Activated naive CD4-positive, alpha-beta T cell treated with anti-CD3 and anti-CD28 coated beads, Interleukin-2, amount 50 U/mL, for 16 hours (primary cell): ENCODE data around the gene TREM1.
A peak's percentile ranks its signal among the peaks of the same experiment; 100 is the strongest.

Experiments used
- DNase-seq: peaks from one replicate; pipeline ENCODE4 v3.0.0-alpha.2; 2020

Gene TREM1

GRCh38 chr6:41294214-41294872 is 7.9 kb upstream of the TREM1 start:
- no peak for DNase-seq

DNA sequence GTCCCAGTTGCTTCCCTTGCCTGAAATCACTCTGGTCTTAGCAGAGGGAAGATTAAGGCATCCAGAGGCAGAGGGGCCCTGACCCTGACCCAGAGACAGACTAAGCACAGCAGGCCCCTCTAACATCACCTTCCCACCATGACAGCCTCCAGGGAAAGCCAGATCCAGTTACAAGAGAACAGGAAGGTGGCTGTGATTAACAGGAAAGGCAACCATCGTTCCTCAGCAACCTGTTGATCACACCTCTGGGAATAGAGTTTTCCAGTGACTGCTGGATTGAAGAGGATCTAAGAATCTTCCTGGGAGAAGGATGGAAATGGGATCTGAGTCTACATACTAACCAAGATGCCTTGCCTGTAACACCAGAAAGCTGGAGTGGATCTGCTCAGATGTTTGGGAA is 5.2 kb upstream of the TREM1 start:
- DNase-seq: no peak

- no peak for DNase-seq
These were observed 3.3 kb upstream of the TREM1 start for GRCh38 chr6:41289815-41290214.

DNA sequence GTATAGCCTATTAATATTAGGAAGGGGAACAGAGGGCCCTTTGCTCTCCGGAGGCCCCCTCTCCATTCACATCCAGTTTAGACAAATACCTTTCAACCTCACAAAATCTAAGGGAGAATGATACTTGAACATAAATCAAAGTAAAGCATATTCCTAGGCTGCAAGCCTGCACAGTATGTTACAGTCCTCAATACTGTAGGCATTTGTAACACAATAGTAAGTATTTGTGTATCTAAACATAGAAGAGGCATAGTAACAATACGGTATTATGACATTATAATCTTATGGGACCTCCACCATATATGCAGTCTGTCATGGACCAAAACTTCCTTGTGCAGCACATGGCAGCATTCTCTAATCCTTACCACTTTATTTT is 2.3 kb upstream of the TREM1 start:
- DNase-seq: no peak

DNA sequence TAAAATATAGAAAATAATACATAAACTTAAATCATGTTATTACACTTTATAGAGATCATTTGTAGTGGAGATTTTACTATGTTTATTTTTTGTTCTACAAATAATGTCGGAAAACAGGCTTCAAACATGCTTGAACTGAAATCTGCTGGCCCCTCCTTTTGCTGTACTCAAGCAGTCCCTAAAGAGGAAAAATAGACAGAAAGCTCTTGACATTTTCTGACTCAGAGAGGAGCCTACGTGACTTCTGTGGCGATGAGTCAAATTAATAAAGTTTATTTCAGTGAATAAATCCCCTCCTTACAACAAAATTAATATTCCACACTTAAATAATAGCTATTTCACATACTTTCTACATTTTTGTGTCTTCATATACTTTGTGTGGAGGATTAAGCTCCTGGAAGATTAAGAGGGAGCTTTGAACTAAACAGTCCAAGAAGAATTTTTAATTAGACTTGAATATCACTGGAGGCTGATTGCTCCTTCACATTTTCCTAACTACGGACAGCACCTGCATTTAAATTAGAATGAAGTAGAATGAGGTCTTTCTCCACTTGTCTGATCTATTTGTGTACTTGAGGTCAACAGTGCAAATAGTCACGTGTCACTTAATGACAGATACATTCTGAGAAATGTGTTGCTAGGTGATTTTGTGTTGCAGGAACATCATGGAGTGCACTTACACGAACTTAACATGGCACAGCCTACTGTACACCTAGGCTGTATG is 1.7 kb upstream of the TREM1 start:
- DNase-seq: no peak

DNA sequence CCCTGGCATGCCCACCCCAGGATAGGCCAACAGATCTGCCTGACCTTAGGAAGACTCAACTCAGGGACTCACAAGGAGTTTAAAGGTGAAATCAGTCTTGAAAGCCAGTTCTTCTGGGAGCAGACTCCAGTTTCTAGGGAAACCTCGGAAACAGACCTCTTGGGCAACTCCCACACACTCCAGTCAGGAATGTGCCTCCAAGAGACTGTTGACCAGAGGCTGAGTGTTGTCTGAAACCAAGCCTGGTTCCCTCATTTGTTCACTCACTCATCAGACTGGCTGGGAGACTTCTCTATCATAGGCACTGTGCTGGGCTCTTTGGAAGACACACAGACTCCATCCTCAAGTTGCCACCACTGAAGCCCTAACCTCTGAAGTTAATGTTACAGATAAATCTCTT is 1.8 kb downstream of the TREM1 start:
- DNase-seq: no peak

- no peak for DNase-seq
These were observed 2.9 kb downstream of the TREM1 start for GRCh38 chr6:41283600-41283999.

GRCh38 chr6:41280381-41281057 is 6.0 kb downstream of the TREM1 start:
- DNase-seq: no peak

DNA sequence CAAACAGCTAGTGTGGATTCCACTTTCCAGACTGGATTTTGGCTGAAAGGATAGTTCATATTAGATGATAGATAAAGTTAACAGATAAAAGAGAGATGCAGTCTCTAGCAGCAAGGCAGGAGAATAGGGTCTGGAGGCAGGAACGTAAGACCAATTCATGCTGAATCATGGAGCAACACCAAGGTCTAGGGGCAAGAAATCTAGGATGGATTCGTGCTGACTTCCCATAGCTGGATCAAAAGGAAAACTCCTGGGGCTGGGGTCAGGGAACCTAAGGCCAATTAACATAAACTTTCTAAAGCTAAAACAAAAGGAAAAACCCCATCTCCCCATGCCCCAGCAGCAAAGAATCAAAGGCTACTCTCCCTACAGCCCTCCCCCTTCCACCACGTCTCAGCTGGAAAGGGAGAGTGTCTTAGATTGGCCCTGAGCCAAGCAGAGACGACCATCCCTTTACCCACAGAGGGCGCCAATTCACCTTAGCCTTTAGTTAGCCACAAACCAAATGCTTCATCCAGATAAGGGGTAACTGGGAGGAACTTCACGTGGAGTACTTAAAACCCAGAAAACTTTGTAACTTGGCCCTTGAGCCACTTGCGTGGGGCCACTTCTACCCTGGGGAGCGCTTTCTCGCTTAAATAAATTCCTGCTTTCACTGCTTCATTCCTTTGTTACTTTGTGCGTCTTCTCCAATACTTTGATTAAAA is 7.6 kb downstream of the TREM1 start:
- peak; percentile 66 for DNase-seq

DNA sequence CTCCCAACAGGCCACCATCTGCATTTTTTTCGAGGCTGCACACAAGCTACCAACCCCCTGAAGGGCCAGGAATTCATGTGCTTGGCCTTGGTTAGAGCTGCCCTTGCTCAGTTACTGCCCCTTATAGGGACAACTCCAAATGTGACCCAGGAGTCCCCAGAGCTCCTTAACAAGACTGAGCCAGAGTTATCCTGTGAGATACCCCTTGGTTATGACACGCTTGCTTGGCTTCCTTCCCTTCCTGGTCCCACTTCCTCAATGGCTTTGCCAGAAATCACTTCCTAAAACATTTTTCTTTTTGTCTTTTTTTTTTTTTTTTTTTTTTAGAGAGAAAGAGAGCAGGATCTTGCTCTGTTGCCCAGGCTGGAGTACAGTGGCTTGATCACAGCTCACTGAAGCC is 8.9 kb downstream of the TREM1 start:
- DNase-seq: no peak

DNA sequence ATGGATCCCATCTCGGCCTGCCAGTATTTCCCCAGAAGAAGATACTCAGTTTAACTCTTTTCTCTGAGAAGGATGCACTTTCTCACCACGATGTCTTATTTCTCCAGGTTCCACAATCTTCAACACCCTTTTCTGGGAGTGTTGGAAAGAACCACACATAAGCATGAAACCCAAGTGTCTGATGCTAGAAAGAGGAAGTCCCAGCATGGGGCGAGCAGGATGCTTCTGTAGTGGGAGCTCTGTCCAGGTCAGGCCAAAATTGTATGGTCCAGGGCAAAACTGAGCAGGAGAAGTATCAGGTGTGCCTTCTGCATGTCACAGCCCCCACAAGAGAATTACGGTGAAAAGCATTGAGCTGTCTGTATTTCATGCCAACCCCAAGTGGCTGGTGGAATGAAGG is 11.0 kb downstream of the TREM1 start:
- no peak for DNase-seq

GRCh38 chr6:41274256-41274655 is 12.2 kb downstream of the TREM1 start:
- DNase-seq: no peak

DNA sequence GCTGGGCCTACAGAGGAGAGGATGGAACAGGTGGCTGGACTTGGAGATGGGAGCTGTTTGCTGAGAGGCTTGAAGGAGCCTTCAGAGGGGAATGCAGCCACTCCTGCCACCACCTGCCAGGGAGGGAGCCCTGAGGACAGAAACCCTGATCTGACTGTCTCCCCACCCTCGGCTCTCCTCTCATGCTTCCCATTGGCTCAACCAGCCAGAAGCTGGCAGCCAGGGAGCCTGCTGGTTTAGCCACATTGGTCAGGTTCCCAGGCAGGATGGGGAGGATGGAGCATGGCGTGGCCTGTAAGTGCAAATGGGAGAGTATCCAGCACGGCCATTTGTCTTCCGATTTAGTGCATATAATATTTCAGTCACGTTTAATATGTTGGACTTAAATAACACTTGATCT is 12.8 kb downstream of the TREM1 start:
- DNase-seq: no peak

GRCh38 chr6:41272591-41273240 is 13.8 kb downstream of the TREM1 start:
- no peak for DNase-seq

DNA sequence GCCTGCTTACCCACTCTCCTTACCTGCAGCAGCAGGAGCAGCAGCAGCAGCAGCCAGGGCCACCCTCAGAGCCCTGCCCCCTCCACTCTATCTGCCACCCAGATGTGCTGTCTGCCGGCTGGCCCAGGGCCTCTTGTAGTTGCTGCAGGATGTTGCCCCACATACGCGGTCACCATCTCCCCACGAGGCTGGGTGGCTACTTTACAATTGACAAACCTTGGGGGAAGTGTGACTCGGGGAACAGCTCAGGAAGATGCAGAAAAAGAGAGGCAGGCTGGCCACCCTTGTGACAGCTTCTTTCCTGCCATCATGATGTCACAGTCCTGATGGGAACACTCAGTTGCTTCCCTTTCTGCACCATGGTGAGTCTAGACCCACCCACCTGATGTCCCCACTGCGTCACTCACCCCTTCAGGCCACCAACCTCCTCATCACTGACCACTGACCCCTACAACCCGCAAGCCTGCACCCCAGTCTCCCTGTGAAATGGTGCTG is 14.5 kb downstream of the TREM1 start:
- DNase-seq: no peak

- DNase-seq: no peak
These were observed 16.8 kb downstream of the TREM1 start for GRCh38 chr6:41269716-41270115.

GRCh38 chr6:41269166-41269565 is 17.3 kb downstream of the TREM1 start:
- no peak for DNase-seq

- DNase-seq: no peak
These were observed 18.0 kb downstream of the TREM1 start for GRCh38 chr6:41268478-41268877.

- DNase-seq: no peak
These were observed 19.9 kb downstream of the TREM1 start for GRCh38 chr6:41266541-41266940.

GRCh38 chr6:41263267-41263666 is 23.2 kb downstream of the TREM1 start:
- no peak for DNase-seq

DNA sequence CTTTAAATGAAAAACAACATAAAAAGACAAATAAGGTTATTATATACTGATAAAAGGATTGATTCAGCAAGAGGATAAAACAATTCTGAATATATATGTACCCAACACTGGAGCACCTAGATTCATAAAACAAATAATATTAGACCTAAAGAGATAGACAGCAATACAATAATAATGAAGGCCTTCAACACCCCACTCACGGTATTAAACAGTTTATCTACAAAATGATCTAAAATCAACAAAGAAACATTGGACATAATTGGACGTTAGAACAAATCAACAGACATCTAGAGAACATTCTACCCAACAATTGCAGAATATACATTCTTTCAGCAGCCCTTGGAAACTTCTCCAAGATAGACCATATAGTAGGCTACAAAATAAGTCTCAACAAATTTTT is 24.1 kb downstream of the TREM1 start:
- DNase-seq: no peak

DNA sequence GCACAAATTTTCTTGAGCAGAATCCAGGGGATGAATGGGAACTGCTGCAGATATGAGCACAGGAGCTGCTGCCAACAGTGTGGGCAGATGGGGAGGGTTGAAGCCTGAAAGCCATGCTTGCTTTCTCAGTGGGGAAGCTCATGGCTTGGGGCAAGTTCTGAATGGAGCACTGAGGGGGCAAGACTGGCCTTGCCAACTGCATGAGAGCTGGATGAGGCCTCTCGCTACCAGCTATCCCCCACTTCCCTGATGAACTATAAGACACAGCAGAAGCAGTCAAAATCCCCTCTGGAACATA is 28.3 kb downstream of the TREM1 start:
- no peak for DNase-seq
